Left hindlimb (tissue), 1 donor: ENCODE data around the gene NUDT10.
"Not testable (repeated sequence)": the region's sequence is repeated elsewhere in the genome, so short reads cannot be mapped to it uniquely, and the experiment has no call there.

Experiments used
- DNase-seq: peaks from one replicate; pipeline ENCODE4 v3.0.0-alpha.2; 2018

The NUDT10 gene

GRCh38 chrX:51332188-51332942, at the start of gene NUDT10:
NUDT10 (plus strand) TSS chrX:51332822; CDS start chrX:51332966, 144 bp downstream.
- DNase-seq: peak; percentile 82

GRCh38 chrX:51292421-51292820, 40.2 kb upstream of the NUDT10 start:
- DNase-seq: no peak

GRCh38 chrX:51296138-51296537, 36.5 kb upstream of the NUDT10 start:
- no peak for DNase-seq

GRCh38 chrX:51316271-51316670, 16.4 kb upstream of the NUDT10 start:
- no peak for DNase-seq

GRCh38 chrX:51332943-51333785, 542 bp downstream of the NUDT10 start:
- not testable (repeated sequence) for DNase-seq

- DNase-seq: no peak
Measured at GRCh38 chrX:51334276-51334675, 1.7 kb downstream of the NUDT10 start.

GRCh38 chrX:51336584-51336983, 4.0 kb downstream of the NUDT10 start:
- DNase-seq: no peak

GRCh38 chrX:51361251-51361650, 28.6 kb downstream of the NUDT10 start:
- no peak for DNase-seq

- DNase-seq: no peak
Measured at GRCh38 chrX:51376672-51377071, 44.0 kb downstream of the NUDT10 start.
